ENCODE measurements around the gene DDX3X.

Gene DDX3X

DNA sequence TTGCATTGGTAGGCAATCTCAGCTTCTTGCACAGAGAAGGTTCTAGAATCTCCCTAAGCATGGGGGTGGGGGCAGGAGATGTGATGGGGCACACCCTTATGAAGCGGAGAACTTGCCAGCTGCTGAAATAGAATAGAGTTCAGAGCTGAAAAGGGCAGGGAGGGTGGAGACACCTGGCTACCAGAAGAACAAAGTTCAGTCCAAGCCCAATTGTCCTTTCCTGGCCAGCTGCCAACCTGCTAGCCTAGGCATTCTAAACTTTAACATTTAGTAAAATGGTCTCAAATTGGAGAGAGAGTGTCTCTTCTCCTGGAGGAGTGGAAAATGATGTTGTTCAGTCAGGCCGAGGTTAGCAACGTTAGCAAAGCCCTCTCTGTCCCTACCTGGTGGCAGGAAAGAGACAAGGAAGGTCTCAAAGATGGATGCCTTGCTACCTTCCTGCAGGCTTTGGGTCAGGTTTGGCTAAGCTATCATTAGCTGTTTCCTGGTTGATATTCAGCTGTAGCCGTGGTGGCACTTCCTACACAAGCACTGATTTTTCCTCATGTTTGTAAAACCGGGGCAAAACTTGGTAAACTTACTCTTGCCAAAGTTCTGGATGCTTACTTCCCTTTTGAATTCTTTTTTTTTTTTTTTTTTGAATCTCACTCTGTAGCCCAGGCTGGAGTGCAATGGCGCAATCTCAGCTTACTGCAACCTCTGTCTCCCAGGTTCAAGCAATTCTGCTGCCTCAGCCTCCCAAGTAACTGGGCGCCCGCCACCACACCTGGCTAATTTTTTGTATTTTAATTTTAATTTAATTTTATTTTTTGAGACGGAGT, 78.5 kb downstream of the DDX3X start:
- DNase-seq (ENCODE audit: low read depth in 3 of 3) = no peak

Measured in stimulated activated CD4-positive, alpha-beta T cell treated with anti-CD3 and anti-CD28 coated beads, TNF-alpha, amount 100 ng/mL, for 48 hours (primary cell).